Activated naive CD4-positive, alpha-beta T cell treated with Interleukin-2 at 50 U/mL for 16 hours (primary cell): Measurements from ENCODE around the gene ZBTB24.
A peak's percentile ranks its signal among the peaks of the same experiment; 100 is the strongest.
"Not testable (repeated sequence)": the region's sequence is repeated elsewhere in the genome, so short reads cannot be mapped to it uniquely, and the experiment has no call there.

Experiments
- DNase-seq: peaks from one replicate; pipeline ENCODE4 v3.0.0-alpha.2; 2020

Gene ZBTB24

DNA sequence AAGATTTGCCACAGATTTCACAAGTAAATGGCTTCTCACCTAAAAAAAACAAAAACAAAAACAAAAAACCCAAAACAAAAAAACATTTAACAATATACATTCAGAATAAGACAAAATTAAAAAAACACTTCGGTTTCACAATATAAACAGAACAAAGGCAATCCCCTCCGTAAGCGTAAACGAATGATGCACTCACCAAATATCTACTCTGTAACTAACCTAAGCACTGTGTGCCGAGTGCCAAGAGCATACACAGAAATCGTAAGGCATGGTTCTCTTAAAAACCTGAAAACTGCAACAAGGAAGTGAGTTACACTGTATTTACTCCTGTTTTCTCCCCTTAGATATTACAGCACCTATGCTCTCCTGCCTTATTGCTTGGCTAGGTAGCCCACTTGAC is 15.3 kb downstream of the ZBTB24 start:
- DNase-seq: no peak

DNA sequence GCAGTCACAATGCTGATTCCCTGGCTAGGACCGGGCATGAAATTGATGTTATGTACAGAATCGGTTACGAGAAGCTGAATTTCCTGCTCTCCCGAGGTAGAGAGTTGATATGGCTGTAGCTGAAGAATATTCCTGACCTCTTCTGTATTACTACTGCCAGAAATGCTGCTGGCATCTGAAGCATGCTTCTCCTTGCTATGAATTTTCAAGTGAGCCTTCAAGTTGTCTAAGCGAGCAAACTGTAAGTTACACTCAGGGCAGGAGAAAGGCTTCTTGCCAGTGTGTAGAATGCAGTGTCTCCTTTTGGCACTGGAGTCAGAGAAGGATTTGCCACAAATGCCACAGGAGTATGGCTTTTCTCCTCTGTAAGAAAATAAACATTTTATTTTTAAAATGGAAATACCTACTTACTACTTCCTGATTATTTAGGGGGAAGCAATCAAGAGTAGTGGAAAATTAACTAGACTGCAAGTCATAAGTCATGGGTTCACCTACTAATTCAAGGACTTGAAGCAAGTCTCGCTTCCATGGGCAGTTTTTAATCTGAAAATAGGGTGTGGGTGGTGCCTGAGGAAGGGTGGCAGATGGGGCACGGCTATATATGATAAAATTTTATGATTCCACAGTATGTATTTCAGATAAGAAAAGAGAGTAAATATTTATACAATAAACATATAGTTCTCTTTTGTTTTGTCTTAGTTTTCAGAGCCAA is 16.7 kb downstream of the ZBTB24 start:
- DNase-seq: no peak

DNA sequence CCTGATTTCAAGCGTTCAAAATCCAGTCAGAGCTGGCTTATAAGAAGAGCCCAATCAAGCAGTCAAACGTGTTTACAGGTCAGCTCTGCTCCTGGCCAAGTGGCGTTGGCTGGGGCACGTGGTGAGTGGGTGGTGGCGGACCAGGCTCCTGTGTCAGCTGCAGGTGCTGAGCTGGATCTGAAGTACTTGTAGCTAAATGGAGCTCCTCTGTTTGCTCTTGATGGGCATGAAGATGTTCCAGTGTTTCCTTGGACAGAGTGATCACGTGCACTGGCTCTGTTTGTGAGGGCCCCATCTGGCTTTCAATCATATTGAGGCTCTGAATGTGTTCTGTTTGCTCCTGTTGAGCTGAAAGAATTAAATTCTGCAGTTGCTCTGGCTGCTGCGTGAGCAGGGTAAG is 17.2 kb downstream of the ZBTB24 start:
- no peak for DNase-seq

DNA sequence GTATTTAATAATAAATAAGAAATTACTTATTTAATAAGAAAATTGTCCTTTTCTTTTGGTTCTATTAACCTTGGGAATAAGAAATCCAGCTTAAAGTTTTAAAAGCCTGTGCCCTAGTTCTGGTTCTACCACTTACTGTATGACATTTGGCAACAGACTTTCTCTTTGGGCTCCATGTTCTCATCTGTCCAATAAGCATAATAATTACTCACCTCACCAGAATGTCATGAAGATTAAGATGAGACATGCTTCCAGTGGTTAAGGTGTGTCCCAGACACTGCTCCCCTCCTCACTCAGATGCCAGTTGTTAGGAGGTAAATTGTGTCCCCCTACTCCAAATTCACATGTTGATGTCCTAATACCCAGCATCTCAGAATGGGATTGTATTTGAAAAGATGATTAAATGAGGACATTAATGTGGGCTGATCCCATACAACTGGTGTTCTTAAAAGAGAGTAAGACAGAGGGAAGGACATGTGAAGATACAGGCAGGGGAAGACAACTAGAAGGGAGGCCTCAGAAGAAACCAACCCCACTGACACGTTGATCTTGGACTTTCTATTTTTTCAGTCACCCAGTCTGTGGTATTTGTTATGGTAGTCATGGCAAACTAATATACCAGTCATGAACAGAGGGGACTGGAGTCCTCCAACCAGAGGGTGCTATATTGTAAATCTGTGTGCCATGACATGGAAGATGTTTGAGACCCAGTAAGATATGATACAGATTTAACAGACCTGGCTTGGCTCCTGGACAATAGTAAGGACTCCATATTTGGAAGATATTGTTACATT is 21.1 kb downstream of the ZBTB24 start:
- DNase-seq: no peak

DNA sequence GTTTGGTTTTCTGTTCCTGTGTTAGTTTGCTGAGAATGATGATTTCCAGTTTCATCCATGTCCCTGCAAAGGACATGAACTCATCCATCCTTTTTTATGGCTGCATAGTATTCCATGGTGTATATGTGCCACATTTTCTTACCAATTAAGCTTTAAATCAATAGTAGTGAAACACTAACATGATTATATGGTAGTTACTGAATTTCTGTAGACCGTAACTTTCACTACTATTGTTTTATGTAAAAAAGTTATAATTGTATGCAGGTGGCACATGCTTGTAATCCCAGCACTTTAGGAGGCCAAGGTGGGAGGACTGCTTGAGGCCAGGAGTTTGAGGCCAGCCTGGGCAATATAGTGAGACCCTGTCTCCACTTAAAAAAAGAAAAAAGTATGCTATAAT is 21.8 kb downstream of the ZBTB24 start:
- not testable (repeated sequence) for DNase-seq

DNA sequence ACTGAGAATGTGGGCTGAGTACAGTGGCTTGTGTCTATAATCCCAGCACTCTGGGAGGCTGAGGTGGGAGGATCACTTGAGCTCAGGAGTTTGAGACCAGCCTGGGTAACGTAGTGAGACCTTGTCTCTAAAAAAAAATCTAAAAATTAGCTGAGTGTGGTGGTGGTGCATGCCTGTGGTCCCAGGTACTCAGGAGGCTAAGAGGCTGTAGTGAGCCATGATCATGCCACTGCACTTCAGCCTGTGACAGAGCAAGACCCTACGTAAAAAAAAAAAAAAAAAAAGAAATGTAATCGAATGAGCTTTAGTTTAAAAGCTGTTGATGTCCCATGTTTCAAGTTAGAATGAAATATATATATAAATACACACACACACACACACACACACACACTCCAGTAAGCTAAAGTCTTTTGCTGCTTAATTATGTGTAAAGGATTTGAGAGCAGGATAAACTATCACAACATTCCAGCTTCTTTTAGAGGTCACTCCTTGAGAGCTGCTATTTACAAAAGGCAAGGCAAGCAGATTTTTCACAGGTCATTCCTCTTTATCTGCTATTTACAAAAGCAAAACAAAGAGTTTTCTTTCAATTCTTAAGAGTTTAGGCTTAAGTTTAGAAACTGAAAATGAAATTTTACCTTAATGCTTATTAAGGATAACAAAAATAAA is 22.7 kb downstream of the ZBTB24 start:
- no peak for DNase-seq

DNA sequence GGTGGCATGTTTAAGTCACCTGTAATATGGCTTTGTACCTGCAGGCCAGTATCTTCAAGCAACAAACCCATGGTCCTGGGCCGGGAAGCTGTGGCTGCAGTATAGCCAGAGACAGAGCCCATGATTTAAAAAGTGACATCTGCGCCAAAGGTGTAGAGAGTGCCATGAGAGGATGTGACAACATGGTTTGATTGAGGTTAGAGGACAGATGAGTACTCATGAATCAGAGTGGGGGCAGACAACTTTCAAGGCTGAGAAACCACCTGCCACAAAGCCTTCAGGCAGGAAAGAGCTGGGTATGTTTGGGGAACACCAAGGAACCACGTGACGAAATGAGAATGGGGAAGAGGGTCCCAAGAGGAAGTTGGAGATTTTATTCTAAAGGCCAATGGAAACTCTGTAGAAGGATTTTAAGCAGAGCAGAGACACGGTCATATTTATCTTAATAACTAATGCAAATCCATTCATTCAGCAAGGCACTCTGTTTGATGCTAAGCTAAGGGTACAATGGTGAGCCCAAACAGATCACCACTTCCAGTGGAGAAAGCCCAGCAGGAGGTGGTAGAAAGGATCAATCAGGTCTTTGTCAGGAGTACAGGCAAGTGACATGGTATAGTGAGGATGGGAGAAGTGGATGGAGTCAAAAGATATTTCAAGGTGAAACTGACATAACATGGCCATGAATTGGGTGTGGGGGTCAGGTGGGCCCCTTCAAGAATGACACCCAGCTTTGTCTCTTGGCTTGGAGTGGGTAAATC is 24.1 kb downstream of the ZBTB24 start:
- DNase-seq: peak; percentile 45

DNA sequence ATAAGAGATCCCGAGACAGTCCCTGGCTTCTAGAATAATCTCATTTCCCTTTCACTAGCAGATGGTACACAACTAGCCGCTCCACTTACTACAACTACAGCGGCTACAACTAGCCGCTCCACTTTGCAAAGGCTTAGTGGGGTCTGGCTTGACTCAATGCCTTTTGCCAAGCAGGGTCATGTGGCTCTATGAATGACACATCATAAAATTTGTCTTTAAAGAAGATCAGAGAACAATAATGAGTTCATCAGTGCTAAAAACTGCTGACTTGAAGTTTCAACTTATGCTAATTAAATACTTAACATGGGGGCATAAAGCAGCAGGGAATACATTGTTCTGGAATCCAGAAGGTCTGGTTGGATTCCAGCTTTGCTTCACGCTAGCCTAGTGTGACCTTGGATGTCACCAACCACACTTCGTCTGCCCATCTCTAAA is 25.4 kb downstream of the ZBTB24 start:
- DNase-seq: no peak

DNA sequence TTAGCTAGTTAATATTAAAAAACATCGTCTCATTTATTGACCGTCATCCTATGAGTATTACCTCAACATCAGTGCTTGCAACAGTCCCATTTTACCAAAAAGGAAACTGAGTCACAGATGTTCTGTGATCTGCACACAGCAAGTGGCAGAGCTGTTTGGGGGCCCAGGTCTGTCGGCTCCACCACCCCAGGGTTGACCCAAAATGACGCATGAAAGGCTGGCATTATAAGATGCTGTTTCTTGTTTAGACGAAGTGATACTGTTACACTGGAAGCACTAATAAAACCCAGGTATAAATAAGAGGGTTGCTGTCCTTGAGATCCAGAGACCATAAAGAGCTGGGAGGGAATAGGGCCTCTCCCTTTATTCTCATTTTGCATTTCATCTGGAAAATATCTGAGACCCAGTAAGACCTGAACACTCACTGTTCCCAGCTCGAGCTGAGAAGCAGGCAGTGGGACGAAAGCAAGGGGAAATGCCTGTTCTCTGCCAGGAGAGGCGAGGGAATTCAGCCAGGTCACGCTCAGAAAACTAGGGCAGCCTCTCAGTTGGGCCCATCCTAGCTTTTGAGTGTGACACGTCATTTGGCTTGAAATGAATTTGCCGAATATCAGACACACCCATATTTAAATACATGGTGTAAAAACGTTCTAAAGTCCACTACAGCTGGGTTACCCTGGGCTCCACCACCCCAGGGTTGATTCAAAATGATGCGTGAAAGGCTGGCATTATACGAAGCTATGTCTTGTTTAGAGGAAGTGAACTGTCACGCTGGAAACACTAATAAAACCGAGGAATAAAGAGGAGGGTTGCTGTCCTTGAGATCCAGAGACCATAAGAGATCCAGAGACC is 26.1 kb downstream of the ZBTB24 start:
- DNase-seq: no peak

DNA sequence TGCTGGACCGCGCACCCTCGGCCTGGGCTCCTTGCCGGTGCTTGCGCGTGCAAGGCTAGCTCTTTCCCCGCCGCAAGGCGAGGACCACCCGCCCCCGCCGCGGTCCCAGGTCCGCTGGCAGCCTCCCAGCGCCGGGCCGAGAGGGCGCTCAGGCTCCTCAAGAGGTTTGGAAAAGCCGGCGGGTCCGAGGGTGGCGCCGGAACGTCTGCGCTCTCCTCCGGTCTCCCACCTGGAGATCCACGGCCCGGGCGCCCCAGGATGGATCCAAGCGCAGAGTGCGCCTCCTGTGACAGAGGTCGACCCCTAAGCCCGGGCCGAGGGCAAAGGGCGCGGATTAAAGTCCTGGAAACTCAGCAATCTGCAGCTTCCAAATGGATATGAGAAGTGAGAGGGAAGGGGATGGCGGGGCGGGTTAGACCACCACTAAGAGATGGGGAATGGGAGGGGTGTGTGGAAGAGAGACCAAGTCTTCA is 26.9 kb downstream of the ZBTB24 start:
- DNase-seq: no peak

DNA sequence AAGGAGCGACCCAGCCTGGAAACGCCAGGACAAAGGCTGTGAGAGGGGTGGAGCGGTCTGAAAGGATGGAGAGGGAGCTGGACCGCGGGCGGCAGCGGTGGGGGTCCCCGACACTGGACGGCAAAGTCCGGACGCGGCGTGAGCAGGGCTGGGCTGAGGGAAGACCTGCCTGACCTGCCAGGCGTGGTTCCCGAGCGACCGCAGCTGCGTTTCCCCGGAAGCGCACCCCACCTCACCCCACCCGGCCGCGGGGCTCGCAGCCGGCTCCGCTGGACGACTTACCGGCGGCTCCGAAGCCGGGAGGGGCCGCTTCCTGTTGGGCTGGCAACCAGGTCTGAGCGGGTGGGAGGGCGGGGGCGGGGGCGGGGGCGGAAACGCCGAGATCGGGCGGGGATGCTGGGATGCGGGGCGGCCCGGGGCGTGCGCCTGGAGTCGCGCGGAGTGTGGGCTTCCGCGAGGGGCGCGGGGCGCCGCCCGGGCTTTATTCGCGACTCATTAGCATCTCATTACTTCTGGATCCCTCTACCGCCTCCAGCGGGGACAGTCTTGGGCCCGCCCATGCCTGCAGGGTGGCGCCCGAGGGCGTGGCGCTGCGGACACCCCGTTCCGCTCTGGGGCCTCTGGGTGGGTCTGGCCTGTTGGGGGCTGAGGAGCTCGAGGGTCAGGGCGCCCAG is 27.4 kb downstream of the ZBTB24 start, which contains the start of gene MICAL1:
Gene MICAL1 (minus strand): TSS at position 336 of the 674 bp plus-strand sequence. CDS start 1,576 bp downstream, outside the sequence.
- DNase-seq: peak; percentile 72

DNA sequence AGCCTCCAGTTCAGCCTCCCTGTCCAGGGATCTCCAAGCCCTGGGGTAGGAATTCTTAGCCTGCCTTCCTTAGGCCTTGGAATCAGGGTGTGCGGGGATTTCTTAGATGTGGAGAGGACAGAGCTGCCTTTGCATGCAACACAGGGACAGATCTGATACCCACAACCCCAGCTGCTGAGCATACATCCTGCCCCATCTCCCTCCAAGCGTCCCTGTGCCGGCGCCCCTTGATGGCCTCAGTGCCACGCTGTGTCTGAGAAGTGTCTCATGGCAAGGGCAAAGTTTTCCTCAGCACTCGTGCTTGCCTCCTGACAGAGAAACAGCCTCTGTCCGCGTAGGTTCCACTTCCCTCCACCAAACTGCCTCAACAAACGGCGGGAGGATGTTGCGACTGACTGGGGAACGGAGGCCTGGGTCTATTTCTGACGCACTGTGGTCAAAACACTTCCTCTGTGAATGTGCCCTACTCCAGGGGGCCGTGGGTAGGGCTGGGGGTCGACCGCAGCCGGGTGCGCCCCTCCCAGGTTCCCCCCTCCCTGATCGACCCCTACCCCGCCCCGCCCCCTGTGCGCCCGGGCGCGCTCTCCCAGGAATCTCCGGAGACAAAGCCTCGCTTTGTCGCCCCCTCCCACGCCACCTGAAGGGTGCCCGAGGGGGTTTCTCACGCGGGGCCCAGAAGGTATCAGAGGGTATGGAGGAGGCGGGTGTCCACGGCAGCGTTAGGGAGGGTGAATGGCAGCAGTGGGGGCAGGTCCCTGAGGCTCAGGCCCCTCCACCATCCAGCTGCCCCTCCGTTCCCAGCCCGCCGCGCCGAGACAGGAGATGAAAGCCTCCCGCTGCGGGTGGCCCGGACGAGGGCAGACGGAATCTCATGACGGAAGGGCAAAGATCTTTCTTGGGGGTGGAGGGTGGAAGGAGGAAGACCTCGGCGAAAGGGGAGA is 28.3 kb downstream of the ZBTB24 start:
- peak; percentile 70 for DNase-seq

DNA sequence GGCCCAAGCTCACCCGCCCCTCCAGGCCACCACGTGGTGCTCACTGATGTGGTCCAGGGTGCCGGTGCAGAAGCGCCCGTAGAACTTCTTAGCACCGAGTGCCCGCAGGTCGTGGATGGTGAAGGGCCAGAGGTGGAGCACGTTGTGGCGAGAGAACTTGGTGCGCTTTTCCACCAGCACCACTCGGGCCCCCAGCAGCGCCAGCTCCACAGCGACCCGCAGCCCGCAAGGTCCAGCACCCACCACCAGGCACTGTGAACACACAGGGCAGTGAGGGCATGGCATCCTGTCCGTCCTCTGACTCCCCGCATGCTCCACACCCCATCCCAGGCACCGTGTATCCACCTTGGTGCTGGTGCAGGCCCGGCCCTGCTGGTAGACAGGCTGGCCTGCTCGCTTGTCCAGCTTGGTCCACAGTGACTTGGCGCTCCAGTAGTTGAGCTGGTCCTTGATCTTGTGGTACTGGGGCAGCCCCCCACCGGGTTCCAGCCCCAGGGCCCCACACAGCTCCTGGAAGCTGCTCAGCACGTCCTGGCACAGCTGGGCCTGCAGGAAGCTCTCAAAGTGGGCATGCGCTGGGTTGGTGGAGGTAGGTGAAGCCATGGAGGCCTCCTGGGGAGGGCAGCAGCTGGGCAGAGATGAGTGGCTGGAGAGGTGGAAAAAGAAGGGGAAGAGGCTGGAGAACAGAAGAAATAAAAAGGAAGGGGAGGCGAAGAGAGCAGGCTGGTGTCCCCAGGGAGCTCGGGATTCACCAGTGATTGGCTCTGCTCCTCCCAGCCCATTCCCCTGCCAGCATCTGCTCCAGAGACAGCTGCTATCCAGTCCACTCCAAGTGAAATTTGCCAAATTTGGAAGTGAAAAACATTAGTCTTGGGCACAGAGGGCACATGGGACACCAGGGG is 29.2 kb downstream of the ZBTB24 start:
- DNase-seq: no peak

DNA sequence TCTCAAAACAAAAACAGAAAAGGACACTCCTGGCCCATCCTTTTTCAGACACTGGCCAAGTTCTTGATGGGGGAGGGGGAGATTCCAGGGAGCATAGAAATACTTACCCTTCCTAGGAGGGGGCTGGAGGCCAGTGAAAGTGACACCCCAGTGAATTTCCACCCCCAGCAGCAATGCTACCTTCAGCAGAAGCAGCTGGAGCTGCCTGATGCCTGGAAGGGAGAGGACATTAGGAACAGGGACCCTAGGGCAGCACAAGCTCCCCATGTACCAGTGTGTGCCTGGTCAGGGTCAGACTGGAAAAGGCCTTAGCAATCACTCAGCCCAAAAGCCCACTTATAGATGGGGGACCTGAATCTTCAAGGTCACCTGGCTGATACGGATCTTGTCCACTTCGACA is 29.9 kb downstream of the ZBTB24 start:
- no peak for DNase-seq

DNA sequence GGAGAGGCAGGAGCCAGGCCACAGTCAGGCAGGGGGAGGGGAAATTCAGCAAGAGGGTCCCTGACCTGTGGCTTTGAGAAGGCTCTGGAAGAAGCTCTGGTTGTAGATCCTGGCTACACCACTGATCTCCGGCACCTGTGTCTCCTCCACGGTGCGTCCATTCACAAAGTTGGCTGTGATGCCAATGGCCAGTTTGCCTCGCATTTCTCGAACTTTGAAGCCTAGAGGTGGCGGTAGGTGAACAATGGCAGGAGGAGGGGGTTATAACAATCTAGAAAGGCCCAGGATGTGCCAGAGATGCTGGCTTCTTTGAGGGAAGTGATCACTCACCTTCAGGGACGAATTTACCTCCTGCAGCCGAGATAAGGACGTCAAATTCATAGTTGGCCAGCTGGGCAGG is 30.8 kb downstream of the ZBTB24 start:
- DNase-seq: no peak

DNA sequence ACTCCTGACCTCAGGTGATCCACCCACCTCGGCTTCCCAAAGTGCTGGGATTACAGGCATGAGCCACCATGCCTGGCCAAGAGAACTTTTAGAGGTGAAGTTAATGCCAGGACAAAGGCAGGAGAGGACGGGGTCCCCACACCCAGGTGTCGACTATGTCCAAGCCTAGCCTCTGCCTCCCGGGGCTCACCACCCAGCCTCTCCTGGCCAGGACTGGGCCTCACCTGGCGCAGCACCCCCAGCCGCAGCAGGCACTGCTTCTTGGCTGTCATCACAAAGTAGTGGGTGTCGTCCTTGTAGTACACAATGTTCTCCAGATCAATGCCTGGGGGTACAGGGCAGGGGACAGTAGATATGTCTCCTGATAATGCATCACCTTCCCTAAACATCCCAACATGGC is 31.6 kb downstream of the ZBTB24 start:
- no peak for DNase-seq

DNA sequence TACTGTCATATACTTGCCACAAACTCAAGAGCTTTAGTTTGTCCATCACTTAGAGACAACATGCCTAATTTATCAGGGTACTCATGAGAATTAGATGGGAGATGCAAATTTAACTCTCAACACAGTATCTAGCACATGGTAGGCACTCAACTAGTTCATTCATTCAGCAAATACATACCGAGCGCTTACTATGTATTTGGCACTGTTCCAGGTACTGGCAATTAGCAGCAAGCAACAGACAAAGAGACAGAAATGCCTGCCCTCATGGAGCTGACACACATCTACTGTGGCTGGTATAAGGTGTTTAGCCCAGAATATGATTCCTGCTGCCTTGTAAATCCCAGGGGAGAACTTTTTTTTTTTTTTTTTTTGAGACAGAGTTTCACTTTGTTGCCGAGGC is 32.2 kb downstream of the ZBTB24 start:
- DNase-seq: no peak

DNA sequence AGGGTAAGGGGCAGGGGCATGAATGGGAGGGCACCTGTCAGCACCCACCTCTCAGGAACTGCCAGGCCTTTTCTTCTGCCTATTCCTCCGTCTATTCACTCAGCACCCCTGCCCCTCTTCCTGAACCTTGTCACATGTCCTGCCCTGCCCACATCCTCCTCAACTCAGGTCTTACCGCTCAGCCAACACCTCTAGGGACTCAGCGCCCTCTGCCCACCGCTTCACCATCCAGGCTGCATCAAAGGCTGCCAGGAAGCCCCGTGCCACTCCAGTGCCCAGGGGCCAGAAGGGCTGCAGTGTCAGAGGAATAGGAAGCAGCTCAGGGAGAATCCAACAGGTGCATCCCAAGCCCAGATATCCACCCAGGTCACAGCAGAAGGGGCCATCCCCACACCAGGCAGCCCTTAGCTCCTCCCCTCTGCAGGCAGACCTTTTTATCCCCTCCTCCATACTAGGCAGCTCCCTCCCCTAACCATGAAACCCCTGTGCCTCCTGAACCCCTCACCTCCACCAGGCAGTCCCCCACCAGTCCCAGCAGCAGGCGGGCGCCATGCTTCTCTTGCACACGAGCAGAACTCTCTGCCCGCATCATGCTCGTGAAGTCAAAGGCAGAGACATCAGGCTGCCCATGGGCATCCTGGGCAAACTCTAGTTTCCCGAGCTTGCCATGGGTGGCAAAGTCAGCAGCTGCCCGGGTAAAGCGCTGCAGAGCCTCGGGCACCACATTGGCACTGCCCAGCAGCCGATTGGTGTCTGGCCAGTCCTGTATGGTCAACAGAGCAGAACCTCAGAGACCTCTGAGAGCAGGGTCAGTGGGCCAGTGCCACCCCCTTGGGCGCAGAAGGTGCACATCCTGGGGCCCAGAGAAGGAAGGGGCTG is 33.0 kb downstream of the ZBTB24 start:
- no peak for DNase-seq
